Suppressor macrophage treated with lipopolysaccharide for 4 hours (primary cell): Measurements from ENCODE around the gene CD300A.

Source experiments
- DNase-seq: peaks from one replicate; pipeline ENCODE4 v3.0.0-alpha.2; 2020

Gene CD300A

GRCh38 chr17:74522381-74523105 lies 56.1 kb downstream of the CD300A start:
- no peak for DNase-seq

DNA sequence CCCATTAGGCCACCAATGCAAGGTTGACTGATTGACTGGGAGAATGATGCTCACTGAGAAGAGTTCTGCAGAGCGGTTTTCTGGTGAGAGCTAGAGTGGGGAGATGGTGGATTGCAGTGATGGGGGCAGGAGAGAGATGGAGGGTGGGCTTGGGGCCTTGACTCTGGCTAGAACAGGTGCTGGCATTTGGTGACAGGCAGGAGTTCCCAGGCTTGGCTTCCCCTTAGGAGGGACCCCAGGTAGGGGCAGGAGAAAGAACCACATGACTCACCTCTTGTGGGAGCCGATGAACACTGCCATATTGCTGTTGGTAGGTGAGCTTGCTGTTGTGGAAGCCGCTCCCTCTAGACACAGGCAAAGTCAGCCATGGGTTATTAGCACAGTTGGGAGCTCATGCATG lies 56.9 kb downstream of the CD300A start:
- no peak for DNase-seq

- DNase-seq, result peak; percentile 70
Measured at GRCh38 chr17:74524653-74525464, 58.4 kb downstream of the CD300A start.

- DNase-seq, result no peak
Measured at GRCh38 chr17:74525465-74525725, 59.0 kb downstream of the CD300A start.

DNA sequence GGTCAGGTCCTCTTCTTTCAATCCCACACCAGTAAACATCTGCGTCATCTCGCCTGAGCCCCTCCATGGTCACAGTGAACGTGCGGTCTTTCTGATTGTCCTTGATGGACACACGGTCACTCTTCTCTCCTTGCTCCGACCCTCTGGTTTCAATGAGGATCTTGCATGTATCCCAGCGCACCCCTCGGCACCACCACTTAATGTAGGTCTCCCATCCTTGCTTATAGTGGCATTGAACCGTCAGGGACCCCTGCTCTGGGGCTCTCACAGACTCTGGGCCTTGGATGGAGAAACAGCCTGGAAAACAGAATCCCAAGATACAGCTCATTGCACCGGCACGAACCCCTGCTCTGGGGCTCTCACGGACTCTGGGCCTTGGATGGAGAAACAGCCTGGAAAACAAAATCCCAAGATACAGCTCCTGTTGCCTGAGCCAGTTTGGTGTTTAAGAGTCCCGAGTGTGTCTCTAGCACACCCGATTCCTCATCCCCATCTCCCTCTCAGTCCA lies 59.4 kb downstream of the CD300A start:
- DNase-seq, result no peak

GRCh38 chr17:74526681-74527080 lies 60.2 kb downstream of the CD300A start:
- no peak for DNase-seq

- no peak for DNase-seq
Measured at GRCh38 chr17:74527081-74527480, 60.6 kb downstream of the CD300A start.

DNA sequence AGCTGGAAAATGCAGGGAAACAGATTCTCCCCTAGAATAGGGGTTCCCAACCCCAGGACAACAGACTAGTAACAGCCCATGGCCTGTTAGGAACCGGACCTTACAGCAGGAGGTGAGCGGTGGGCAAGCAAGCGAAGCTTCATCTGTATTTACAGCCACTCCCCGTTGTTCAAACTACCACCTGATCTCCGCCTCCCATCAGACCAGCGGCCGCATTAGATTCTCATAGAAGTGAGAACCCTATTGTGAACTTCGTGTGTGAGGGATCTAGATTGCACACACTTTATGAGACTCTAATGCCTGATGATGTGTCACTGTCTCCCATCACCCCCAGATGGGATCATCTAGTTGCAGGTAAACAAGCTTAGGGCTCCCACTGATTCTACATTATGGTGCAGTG lies 61.3 kb downstream of the CD300A start:
- no peak for DNase-seq

GRCh38 chr17:74528491-74529199 lies 62.2 kb downstream of the CD300A start:
- DNase-seq, result peak; percentile 98

GRCh38 chr17:74529243-74529642 lies 62.8 kb downstream of the CD300A start:
- DNase-seq, result no peak

DNA sequence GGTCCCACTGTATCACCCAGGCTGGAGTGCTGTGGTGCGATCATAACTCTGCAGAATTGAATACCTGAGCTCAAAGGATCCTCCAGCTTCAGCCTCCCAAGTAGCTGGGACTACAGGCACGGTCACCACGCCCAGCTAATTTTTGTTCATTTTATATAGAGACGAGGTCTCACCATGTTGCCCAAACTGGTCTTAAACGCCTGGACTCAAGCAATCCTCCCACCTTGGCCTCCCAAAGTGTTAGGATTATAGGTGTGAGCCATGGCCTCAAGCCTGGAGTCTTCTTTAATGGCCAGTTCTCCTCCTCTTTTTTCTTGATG lies 64.4 kb downstream of the CD300A start:
- no peak for DNase-seq

- peak; percentile 66 for DNase-seq
Measured at GRCh38 chr17:74531231-74531761, 64.9 kb downstream of the CD300A start, which contains the start of gene CD300LB. TSS of gene CD300LB (minus strand) at chr17:74531475. CDS start at chr17:74531350, 125 bp downstream.

DNA sequence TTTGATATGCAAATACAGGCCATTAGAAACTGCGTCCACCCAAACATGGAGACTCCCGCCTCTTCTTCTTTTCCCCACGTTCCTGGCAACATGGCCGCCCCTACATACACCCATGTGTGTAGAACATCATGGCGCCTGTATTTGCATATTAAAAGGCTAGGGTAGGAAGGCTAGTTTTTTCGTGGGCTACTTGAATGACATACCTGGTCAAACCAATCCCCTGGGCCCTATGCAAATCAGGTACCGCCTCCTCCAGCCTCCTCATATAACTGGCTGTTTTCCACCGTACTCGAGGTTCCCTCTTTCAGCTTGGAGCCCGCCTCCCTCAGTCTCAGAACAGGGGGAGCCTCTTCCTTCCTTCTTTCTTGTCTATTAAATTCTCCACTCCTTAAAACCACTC lies 65.7 kb downstream of the CD300A start:
- peak; percentile 93 for DNase-seq
